ENCODE measurements around the gene PGAP6. TPM values are rescaled to one million over a fixed set of nuclear protein-coding genes. Genes with fewer than 3 reads are reported as not detected.
"Not testable (repeated sequence)": the region's sequence is repeated elsewhere in the genome, so short reads cannot be mapped to it uniquely, and the experiment has no call there.

Gene PGAP6
- total RNA-seq, 2 donors from 2014 or later, result 83.8 to 113 TPM

GRCh38 chr16:333406-334094 is 48.2 kb downstream of the PGAP6 start:
- 76 to 79% methylated on average over 6 of the region's 6 CpGs for WGBS, 2 donors
- H3K27me3 ChIP-seq, result no peaks in the 10 kb centered on the region

GRCh38 chr16:331181-331814 is 50.5 kb downstream of the PGAP6 start:
- intact Hi-C loops (cut with DNase I); H3K27me3 ChIP-seq; H3K9me3 ChIP-seq; DNase-seq; H3K36me3 ChIP-seq (replicated peaks in 1 of 2; ENCODE audit: insufficient read depth in 1 of 2, low read depth in 2 of 2); H3K4me3 ChIP-seq; H3K27ac ChIP-seq; ATAC-seq: not testable (repeated sequence)
- peaks cover 21% of the 10 kb centered on the region for H3K4me1 ChIP-seq
- 67 to 76% methylated on average over 6 of the region's 6 CpGs for WGBS, 2 donors

More at GRCh38 chr16:333406-334094, 48.2 kb downstream of the PGAP6 start:
- DNase-seq (no peak), ATAC-seq (no peak)
- Histone ChIP-seq H3K4me3 (no peak overlapping the region), H3K27ac (no peak overlapping the region), H3K4me1 (no peaks in the 10 kb centered on the region), H3K36me3 (replicated peaks in 1 of 2; ENCODE audit: insufficient read depth in 1 of 2, low read depth in 2 of 2) (no peaks in the 10 kb centered on the region), H3K9me3 (no peaks in the 10 kb centered on the region)
- no peak for TF ChIP-seq CTCF (IDR thresholded peaks at IDR 0.05)
- TF ChIP-seq POLR2A (IDR thresholded peaks at IDR 0.05), result no peak
- intact Hi-C loops (cut with DNase I), result no loop called here

GRCh38 chr16:330741-331140 is 51.0 kb downstream of the PGAP6 start:
- Histone ChIP-seq H3K9me3 (no peaks in the 10 kb centered on the region), H3K4me1 (peaks cover 21% of the 10 kb centered on the region), H3K4me3 (no peak overlapping the region), H3K27ac (no peak overlapping the region), H3K27me3 (no peaks in the 10 kb centered on the region), H3K36me3 (replicated peaks in 1 of 2; ENCODE audit: insufficient read depth in 1 of 2, low read depth in 2 of 2) (no peaks in the 10 kb centered on the region)
- 87 to 100% methylated on average over 1 to 2 of the region's 2 CpGs for WGBS, 2 donors
- TF ChIP-seq POLR2A (IDR thresholded peaks at IDR 0.05) (no peak), CTCF (IDR thresholded peaks at IDR 0.05) (no peak)
- DNase-seq (no peak), ATAC-seq (no peak)
- intact Hi-C loops (cut with DNase I), result no loop called here

GRCh38 chr16:325375-326145 is 56.2 kb downstream of the PGAP6 start:
- 83 to 92% methylated on average over 14 to 28 of the region's 28 CpGs for WGBS, 2 donors
- Histone ChIP-seq H3K27me3 (no peaks in the 10 kb centered on the region), H3K27ac (peak overlapping the region in 1 of 4 donors; percentile 24), H3K9me3 (no peaks in the 10 kb centered on the region), H3K36me3 (replicated peaks in 1 of 2; ENCODE audit: insufficient read depth in 1 of 2, low read depth in 2 of 2) (no peaks in the 10 kb centered on the region), H3K4me3 (no peak overlapping the region), H3K4me1 (peaks cover 21% of the 10 kb centered on the region)
- ATAC-seq, result no peak
- no peak for TF ChIP-seq CTCF (IDR thresholded peaks at IDR 0.05)
- TF ChIP-seq POLR2A (IDR thresholded peaks at IDR 0.05), result no peak
- no peak for DNase-seq
- intact Hi-C loops (cut with DNase I), result no loop called here

Measured in body of pancreas (tissue), 4 donors.